Hypothalamus (tissue), 51 donors: ENCODE data around the gene TNFRSF13B.
"Not testable (repeated sequence)": the region's sequence is repeated elsewhere in the genome, so short reads cannot be mapped to it uniquely, and the experiment has no call there.

Experiments used
- DNase-seq, 51 donors: peaks; one replicate each; lab custom pipeline; 2025; lab: John Stamatoyannopoulos, UW

TNFRSF13B gene

GRCh38 chr17:16971458-16972338, at the start of gene TNFRSF13B:
TSS of gene TNFRSF13B (minus strand) at chr17:16972118. CDS start at chr17:16972075, 43 bp downstream.
- no peak for DNase-seq

GRCh38 chr17:17021194-17021863, 49.4 kb upstream of the TNFRSF13B start:
- peak in 13 of 51 donors; percentile 25 to 85 (median 52) for DNase-seq

GRCh38 chr17:17020821-17021193, 48.9 kb upstream of the TNFRSF13B start:
- no peak for DNase-seq

- DNase-seq = no peak
These were observed 48.1 kb upstream of the TNFRSF13B start for GRCh38 chr17:17019891-17020456.

- no peak for DNase-seq
These were observed 47.5 kb upstream of the TNFRSF13B start for GRCh38 chr17:17019430-17019762.

- DNase-seq = no peak
These were observed 46.9 kb upstream of the TNFRSF13B start for GRCh38 chr17:17018612-17019429.

- no peak for DNase-seq
These were observed 46.1 kb upstream of the TNFRSF13B start for GRCh38 chr17:17018021-17018441.

- DNase-seq = no peak
These were observed 45.6 kb upstream of the TNFRSF13B start for GRCh38 chr17:17017343-17018014.

- not testable (repeated sequence) for DNase-seq
These were observed 44.6 kb upstream of the TNFRSF13B start for GRCh38 chr17:17016199-17017197.

GRCh38 chr17:17015230-17015629, 43.3 kb upstream of the TNFRSF13B start:
- DNase-seq = no peak

GRCh38 chr17:17014748-17015124, 42.8 kb upstream of the TNFRSF13B start:
- DNase-seq = peak in 2 of 51 donors; percentile 32 to 73

GRCh38 chr17:17013828-17014747, 42.2 kb upstream of the TNFRSF13B start:
- DNase-seq = not testable (repeated sequence)

- DNase-seq = not testable (repeated sequence)
These were observed 39.4 kb upstream of the TNFRSF13B start for GRCh38 chr17:17011043-17011907.

GRCh38 chr17:17010545-17011034, 38.7 kb upstream of the TNFRSF13B start:
- DNase-seq = not testable (repeated sequence)

GRCh38 chr17:17009972-17010371, 38.1 kb upstream of the TNFRSF13B start:
- peak in 3 of 51 donors; percentile 16 to 18 (median 17) for DNase-seq

- not testable (repeated sequence) for DNase-seq
These were observed 36.9 kb upstream of the TNFRSF13B start for GRCh38 chr17:17008621-17009397.
